22Rv1 (cell line): ENCODE measurements around the gene SCN4B.

ENCODE experiments used
- H3K27ac ChIP-seq: fragments of 450-650 bp; 2 replicates; pipeline ENCODE4 v1.5.1; 2017
- ZFX ChIP-seq: fragments of 450-650 bp; IDR thresholded peaks from 2 replicates; pipeline ENCODE4 v1.6.1; 2017; ENCODE audit warnings: antibody characterized with exemption, borderline replicate concordance
- TF ChIP-seq, protein P1 (sequence below): fragments of 450-650 bp; IDR thresholded peaks from 2 replicates; pipeline ENCODE4 v1.5.1; 2017; ENCODE audit warnings: mild to moderate bottlenecking

The SCN4B gene

DNA sequence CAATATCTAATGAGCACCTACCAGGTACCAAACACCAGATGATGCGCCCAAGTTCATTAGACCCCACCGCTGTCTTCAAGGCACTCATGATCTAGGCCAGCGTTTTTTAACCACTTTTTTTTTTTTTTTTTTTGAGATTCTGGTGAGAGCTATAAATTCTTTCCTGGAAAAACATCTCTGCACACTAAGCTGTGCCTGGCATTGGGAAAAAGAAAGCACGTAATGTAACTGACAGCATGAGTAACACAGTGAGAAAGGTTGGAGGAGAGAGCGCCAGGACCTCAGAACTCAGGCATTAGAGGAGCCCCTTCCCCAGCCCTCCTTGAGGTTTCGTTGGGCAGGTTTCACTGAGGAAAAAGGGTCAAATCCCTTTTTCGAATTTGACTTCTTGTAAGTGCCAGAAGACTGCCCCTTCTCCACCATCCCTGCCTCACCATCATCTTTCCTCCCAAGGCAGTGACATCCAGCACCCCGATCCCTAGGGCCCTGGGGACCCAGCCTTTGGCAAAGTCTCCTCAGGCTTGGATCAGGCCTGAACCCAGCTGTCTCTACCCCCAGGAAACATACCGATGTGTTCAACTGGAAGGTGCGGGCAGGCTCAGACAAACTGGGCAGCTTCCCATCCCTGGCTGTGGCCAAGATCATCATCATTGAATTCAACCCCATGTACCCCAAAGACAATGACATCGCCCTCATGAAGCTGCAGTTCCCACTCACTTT is 39.8 kb downstream of the SCN4B start:
- no peak overlapping the region for H3K27ac ChIP-seq
- TF ChIP-seq, protein P1, sequence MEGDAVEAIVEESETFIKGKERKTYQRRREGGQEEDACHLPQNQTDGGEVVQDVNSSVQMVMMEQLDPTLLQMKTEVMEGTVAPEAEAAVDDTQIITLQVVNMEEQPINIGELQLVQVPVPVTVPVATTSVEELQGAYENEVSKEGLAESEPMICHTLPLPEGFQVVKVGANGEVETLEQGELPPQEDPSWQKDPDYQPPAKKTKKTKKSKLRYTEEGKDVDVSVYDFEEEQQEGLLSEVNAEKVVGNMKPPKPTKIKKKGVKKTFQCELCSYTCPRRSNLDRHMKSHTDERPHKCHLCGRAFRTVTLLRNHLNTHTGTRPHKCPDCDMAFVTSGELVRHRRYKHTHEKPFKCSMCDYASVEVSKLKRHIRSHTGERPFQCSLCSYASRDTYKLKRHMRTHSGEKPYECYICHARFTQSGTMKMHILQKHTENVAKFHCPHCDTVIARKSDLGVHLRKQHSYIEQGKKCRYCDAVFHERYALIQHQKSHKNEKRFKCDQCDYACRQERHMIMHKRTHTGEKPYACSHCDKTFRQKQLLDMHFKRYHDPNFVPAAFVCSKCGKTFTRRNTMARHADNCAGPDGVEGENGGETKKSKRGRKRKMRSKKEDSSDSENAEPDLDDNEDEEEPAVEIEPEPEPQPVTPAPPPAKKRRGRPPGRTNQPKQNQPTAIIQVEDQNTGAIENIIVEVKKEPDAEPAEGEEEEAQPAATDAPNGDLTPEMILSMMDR: no peak
- TF ChIP-seq ZFX: no peak

DNA sequence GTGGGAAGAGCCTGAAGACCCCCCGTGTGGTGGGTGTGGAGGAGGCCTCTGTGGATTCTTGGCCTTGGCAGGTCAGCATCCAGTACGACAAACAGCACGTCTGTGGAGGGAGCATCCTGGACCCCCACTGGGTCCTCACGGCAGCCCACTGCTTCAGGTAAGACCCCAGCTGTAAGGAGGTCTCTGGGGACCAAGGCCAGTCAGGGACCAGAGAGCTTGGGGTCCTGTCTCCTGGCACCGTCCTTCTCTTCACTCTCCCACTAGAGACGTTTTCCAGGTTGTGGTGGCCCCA is 40.9 kb downstream of the SCN4B start:
- TF ChIP-seq ZFX: no peak
- TF ChIP-seq, protein P1: no peak
- H3K27ac ChIP-seq: no peak overlapping the region

DNA sequence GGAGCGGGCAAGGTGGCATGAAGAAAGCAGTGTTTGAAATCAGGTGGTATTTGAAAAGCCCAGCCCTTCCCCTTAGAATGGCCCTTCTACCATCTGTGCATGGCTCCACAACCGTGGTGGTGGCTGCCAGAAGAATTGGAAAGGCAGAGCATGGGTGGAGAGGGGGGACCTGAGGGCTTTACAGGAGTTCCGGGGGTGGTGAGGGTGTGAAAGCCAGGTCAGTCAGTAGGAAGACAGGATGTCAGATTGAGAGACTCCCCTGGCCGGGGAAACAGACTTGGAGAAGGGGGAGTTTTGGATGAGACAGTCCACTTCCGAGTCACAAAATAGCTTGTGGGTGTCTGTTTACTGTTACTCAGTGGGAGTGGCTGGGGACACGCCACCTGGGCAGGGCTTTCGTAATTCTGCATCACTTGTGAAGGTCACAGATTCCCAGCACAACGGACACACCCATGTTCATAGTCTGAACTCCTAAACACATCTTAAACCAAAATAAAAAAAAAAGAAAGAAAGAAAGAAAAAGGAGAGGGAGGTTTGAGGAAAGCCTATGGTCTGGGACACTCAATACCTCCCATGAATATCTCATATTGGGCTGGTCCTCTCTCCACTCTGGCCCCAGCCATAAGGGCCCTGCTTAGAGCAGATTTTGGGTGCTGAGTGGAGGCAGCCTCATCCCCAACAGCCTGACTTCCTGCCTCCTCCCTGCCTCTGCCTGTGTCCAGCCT is 41.4 kb downstream of the SCN4B start:
- TF ChIP-seq, protein P1: no peak
- no peak for TF ChIP-seq ZFX
- no peak overlapping the region for H3K27ac ChIP-seq

DNA sequence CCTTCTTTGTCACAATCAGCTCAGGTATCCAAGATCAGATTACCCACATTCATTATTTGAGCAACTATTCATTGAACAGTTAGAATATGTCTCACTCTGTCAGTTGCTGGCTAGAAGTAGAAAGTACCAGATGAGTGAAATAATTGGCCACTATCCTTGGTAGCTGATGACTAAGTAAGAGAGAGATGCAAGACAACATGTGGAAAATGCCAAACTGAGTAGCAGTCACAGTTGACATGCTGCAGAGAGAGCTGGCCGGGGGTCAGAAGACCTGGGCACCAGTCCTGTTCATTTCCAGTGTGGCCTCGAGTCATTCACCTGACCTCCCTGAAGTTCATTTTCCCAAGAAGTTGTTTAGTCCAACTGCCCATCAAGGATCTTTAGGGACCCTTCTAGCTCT is 43.4 kb downstream of the SCN4B start:
- H3K27ac ChIP-seq: no peak overlapping the region
- TF ChIP-seq, protein P1: no peak
- TF ChIP-seq ZFX: no peak

DNA sequence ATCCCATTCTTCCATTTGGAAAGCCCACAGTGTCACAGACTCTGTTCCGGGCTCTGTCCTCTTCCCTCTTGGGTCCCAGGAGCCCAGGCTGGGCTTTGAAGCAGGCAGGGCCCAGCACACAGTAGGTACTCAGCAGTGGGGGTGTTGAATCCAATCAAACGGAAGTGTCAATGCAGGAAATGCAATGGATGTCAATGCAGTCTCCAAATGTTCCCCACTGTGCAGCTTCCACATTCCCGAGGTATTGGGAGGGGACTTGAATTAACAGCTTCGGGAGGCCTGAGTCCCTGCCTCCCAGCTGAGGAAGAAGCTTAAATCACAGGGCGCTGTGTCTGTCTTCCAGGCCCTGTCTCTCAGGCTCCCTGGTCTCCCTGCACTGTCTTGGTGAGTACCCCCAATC is 44.1 kb downstream of the SCN4B start:
- TF ChIP-seq, protein P1: no peak
- no peak for TF ChIP-seq ZFX
- H3K27ac ChIP-seq: no peak overlapping the region

DNA sequence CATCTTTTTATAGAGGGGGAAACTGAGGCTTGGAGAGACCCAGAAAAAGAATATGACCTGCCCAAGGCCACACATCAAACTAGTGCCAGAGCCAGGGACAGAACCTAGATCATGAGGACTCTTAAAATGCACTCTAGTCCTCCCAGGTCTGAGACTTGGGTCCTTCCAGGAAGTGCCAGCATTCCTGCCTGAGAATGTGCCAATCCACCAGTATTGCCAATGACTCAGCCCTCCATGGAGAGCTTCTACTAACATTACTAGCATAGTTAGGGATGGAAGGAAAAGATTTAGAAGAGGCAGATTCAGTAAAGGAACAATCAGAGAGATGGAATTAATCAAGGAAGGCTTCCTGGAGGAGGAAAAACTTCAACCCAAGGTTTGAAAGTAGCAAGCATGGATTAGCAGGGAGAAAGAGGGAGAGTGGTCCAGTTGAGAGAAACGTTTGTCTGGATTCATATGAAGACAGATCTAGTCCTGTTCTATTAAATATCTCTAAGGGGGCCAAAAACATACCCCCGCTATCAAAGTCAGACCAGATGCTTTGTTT is 45.8 kb downstream of the SCN4B start:
- H3K27ac ChIP-seq: no peak overlapping the region
- TF ChIP-seq, protein P1: no peak
- no peak for TF ChIP-seq ZFX
